Body of pancreas (tissue), 4 donors: ENCODE data around the gene KIAA1328.

Source experiments
- POLR2A ChIP-seq, 3 donors: fragments of 450-650 bp; IDR thresholded peaks; one replicate each; pipeline ENCODE4 v1.6.1; 2016; ENCODE audit warnings: antibody characterized with exemption in 3 of 3, mild to moderate bottlenecking in 2 of 3
- TF ChIP-seq, protein P1 (sequence below), 7 experiments: fragments of 450-650 bp in 4 of 7; fragments of 200-600 bp in 3 of 7; sonication (generic) in 3 of 7; IDR thresholded peaks; one replicate each; pipeline ENCODE4 v1.5.1; 2016 to 2019; ENCODE audit warnings: antibody characterized with exemption in 7 of 7

DNA sequence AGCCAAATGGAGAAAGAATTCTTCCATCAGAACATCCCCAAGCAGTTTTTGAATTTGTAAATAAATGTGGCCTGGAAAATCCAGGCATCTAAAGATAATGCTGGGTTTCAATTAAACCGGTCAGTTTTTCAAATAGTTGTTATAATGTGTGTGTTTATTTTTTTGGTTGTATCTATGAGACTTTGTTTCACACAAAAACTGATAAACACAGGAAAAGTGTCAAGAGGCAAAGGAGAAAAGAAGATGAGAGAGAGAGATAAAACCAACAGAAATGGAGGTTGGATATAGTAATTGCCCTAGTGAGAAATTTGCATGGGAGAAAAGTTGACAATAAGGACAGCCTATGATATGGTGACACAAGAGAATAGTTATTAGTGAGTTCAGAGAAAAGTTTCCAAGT, 68.3 kb downstream of the KIAA1328 start:
- TF ChIP-seq, protein P1, sequence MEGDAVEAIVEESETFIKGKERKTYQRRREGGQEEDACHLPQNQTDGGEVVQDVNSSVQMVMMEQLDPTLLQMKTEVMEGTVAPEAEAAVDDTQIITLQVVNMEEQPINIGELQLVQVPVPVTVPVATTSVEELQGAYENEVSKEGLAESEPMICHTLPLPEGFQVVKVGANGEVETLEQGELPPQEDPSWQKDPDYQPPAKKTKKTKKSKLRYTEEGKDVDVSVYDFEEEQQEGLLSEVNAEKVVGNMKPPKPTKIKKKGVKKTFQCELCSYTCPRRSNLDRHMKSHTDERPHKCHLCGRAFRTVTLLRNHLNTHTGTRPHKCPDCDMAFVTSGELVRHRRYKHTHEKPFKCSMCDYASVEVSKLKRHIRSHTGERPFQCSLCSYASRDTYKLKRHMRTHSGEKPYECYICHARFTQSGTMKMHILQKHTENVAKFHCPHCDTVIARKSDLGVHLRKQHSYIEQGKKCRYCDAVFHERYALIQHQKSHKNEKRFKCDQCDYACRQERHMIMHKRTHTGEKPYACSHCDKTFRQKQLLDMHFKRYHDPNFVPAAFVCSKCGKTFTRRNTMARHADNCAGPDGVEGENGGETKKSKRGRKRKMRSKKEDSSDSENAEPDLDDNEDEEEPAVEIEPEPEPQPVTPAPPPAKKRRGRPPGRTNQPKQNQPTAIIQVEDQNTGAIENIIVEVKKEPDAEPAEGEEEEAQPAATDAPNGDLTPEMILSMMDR (IDR thresholded peaks at IDR 0.05), result no peak
- no peak for TF ChIP-seq POLR2A (IDR thresholded peaks at IDR 0.05)
